Stimulated activated naive B cell treated with anti-CD40 and anti-IgM and Interleukin-4, amounts not matched to agents 10 μg/mL and 1 μg/mL and 100 μg/mL, for 72 hours (primary cell): ENCODE measurements around the gene EFEMP2.
A peak's percentile ranks its signal among the peaks of the same experiment; 100 is the strongest.
"Not testable (repeated sequence)": the region's sequence is repeated elsewhere in the genome, so short reads cannot be mapped to it uniquely, and the experiment has no call there.

Experiments
- ATAC-seq, 2 donors: fragments of 150-1000 bp; cut with Tn5 transposase; replicated peaks; 2 replicates each; pipeline ENCODE4 v1.10.0; 2021; ENCODE audit warnings: moderate library complexity in 1 of 2
- DNase-seq: peaks from one replicate; pipeline ENCODE4 v3.0.0; 2021
- H3K27ac Mint-ChIP-seq: one replicate; pipeline ENCODE4 v1.8.0; 2022; ENCODE audit warnings: mild to moderate bottlenecking, mixed read lengths
- H3K27me3 Mint-ChIP-seq, 2 donors: one replicate each; pipeline ENCODE4 v1.8.0; 2022; ENCODE audit warnings: mixed read lengths in 2 of 2
- H3K36me3 Mint-ChIP-seq, 2 donors: one replicate each; pipeline ENCODE4 v1.8.0; 2022; ENCODE audit warnings: mixed read lengths in 2 of 2, mild to moderate bottlenecking in 1 of 2
- H3K4me1 Mint-ChIP-seq, 2 donors: one replicate each; pipeline ENCODE4 v1.8.0; 2022; ENCODE audit warnings: mixed read lengths in 2 of 2, mild to moderate bottlenecking in 1 of 2
- H3K4me3 Mint-ChIP-seq, 2 donors: one replicate each; pipeline ENCODE4 v1.8.0; 2022; ENCODE audit warnings: mild to moderate bottlenecking in 2 of 2, mixed read lengths in 2 of 2, moderate library complexity in 1 of 2
- H3K9me3 Mint-ChIP-seq, 2 donors: one replicate each; pipeline ENCODE4 v1.8.0; 2022; ENCODE audit warnings: mixed read lengths in 2 of 2, mild to moderate bottlenecking in 1 of 2

EFEMP2 gene

GRCh38 chr11:65895482-65895981 lies 22.9 kb upstream of the EFEMP2 start:
- no peaks in the 10 kb centered on the region for H3K9me3 Mint-ChIP-seq
- no peaks in the 10 kb centered on the region for H3K27me3 Mint-ChIP-seq
- H3K4me3 Mint-ChIP-seq: peak overlapping the region; percentile 44
- peaks cover 33 to 71% of the 10 kb centered on the region in 2 donors for H3K4me1 Mint-ChIP-seq
- H3K36me3 Mint-ChIP-seq: peaks cover 16 to 21% of the 10 kb centered on the region in 2 donors
- DNase-seq (no peak), ATAC-seq (no peak)
- peak overlapping the region; percentile 57 for H3K27ac Mint-ChIP-seq

GRCh38 chr11:65894034-65894591 lies 21.5 kb upstream of the EFEMP2 start:
- DNase-seq (no peak), ATAC-seq (no peak)
- H3K36me3 Mint-ChIP-seq: peaks cover 16 to 21% of the 10 kb centered on the region in 2 donors
- H3K4me3 Mint-ChIP-seq: peak overlapping the region; percentile 95 to 97
- H3K4me1 Mint-ChIP-seq: peaks cover 44 to 84% of the 10 kb centered on the region in 2 donors
- H3K9me3 Mint-ChIP-seq: no peaks in the 10 kb centered on the region
- H3K27me3 Mint-ChIP-seq: no peaks in the 10 kb centered on the region
- peak overlapping the region; percentile 86 for H3K27ac Mint-ChIP-seq

GRCh38 chr11:65892661-65893317 lies 20.2 kb upstream of the EFEMP2 start:
- Mint-ChIP-seq H3K36me3 (peaks cover 19 to 23% of the 10 kb centered on the region in 2 donors), H3K9me3 (no peaks in the 10 kb centered on the region), H3K4me1 (peaks cover 48 to 91% of the 10 kb centered on the region in 2 donors), H3K27ac (peak overlapping the region; percentile 5), H3K4me3 (peak overlapping the region; percentile 95 to 97), H3K27me3 (no peaks in the 10 kb centered on the region)
- DNase-seq: no peak
- ATAC-seq: no peak

- Mint-ChIP-seq H3K4me1 (peaks cover 52 to 91% of the 10 kb centered on the region in 2 donors), H3K27ac (peak overlapping the region; percentile 67), H3K36me3 (peaks cover 19 to 22% of the 10 kb centered on the region in 2 donors), H3K4me3 (peak overlapping the region; percentile 95 to 97)
- H3K9me3 Mint-ChIP-seq, DNase-seq, ATAC-seq, H3K27me3 Mint-ChIP-seq: not testable (repeated sequence)
These were observed 19.5 kb upstream of the EFEMP2 start for GRCh38 chr11:65892137-65892540.

GRCh38 chr11:65891219-65892136 lies 18.9 kb upstream of the EFEMP2 start:
- no peak for ATAC-seq
- Mint-ChIP-seq H3K27me3 (no peaks in the 10 kb centered on the region), H3K36me3 (peaks cover 24 to 27% of the 10 kb centered on the region in 2 donors), H3K9me3 (no peaks in the 10 kb centered on the region), H3K4me3 (peak overlapping the region; percentile 95 to 97), H3K27ac (peak overlapping the region; percentile 75), H3K4me1 (peaks cover 56 to 93% of the 10 kb centered on the region in 2 donors)
- DNase-seq: no peak

GRCh38 chr11:65890324-65891218 lies 18.0 kb upstream of the EFEMP2 start, which contains the start of gene CCDC85B:
Gene CCDC85B, plus strand, starts transcription at chr11:65890673. Its CDS starts 111 bp downstream, at chr11:65890784.
- Mint-ChIP-seq H3K4me3 (peak within 1 kb of the TSS; percentile 95 to 97), H3K27me3 (no peaks in the 10 kb centered on the region), H3K27ac (peak within 1 kb of the TSS; percentile 95), H3K9me3 (no peaks in the 10 kb centered on the region), H3K36me3 (peaks cover 20 to 24% of the 10 kb centered on the region in 2 donors), H3K4me1 (peaks cover 50 to 88% of the 10 kb centered on the region in 2 donors)
- ATAC-seq (peak; percentile 69 to 75), DNase-seq (peak; percentile 98)

- peak within 1 kb of the TSS; percentile 95 to 97 for H3K4me3 Mint-ChIP-seq
- DNase-seq (peak; percentile 91), ATAC-seq (peak; percentile 62 to 66)
- H3K36me3 Mint-ChIP-seq: peaks cover 29 to 40% of the 10 kb centered on the region in 2 donors
- no peaks in the 10 kb centered on the region for H3K27me3 Mint-ChIP-seq
- peak within 1 kb of the TSS; percentile 95 for H3K27ac Mint-ChIP-seq
- H3K9me3 Mint-ChIP-seq: no peaks in the 10 kb centered on the region
- peaks cover 51 to 79% of the 10 kb centered on the region in 2 donors for H3K4me1 Mint-ChIP-seq
These were observed 15.7 kb upstream of the EFEMP2 start, which contains the start of gene FIBP for GRCh38 chr11:65888163-65888814. Gene FIBP, minus strand, starts transcription at chr11:65888471. Its CDS starts 53 bp downstream, at chr11:65888418.

GRCh38 chr11:65887723-65888162 lies 15.1 kb upstream of the EFEMP2 start:
- Mint-ChIP-seq H3K4me1 (peaks cover 46 to 74% of the 10 kb centered on the region in 2 donors), H3K27ac (peak overlapping the region; percentile 95), H3K9me3 (no peaks in the 10 kb centered on the region), H3K36me3 (peaks cover 33 to 42% of the 10 kb centered on the region in 2 donors), H3K27me3 (no peaks in the 10 kb centered on the region), H3K4me3 (peak overlapping the region; percentile 95 to 97)
- ATAC-seq (no peak), DNase-seq (no peak)

- Mint-ChIP-seq H3K4me3 (peak overlapping the region; percentile 95 to 97), H3K9me3 (no peaks in the 10 kb centered on the region), H3K4me1 (peaks cover 40 to 67% of the 10 kb centered on the region in 2 donors), H3K27me3 (no peaks in the 10 kb centered on the region), H3K27ac (peak overlapping the region; percentile 95), H3K36me3 (peaks cover 33 to 42% of the 10 kb centered on the region in 2 donors)
- DNase-seq (no peak), ATAC-seq (no peak)
These were observed 14.5 kb upstream of the EFEMP2 start for GRCh38 chr11:65886826-65887722.

- no peak for ATAC-seq
- H3K9me3 Mint-ChIP-seq: no peaks in the 10 kb centered on the region
- peaks cover 38 to 66% of the 10 kb centered on the region in 2 donors for H3K4me1 Mint-ChIP-seq
- DNase-seq: no peak
- H3K36me3 Mint-ChIP-seq: peaks cover 33 to 46% of the 10 kb centered on the region in 2 donors
- H3K27ac Mint-ChIP-seq: peak overlapping the region; percentile 53
- H3K27me3 Mint-ChIP-seq: no peaks in the 10 kb centered on the region
- H3K4me3 Mint-ChIP-seq: no peak overlapping the region
These were observed 13.4 kb upstream of the EFEMP2 start for GRCh38 chr11:65885808-65886536.

GRCh38 chr11:65885231-65885630 lies 12.6 kb upstream of the EFEMP2 start:
- Mint-ChIP-seq H3K4me1 (peaks cover 40 to 68% of the 10 kb centered on the region in 2 donors), H3K36me3 (peaks cover 33 to 51% of the 10 kb centered on the region in 2 donors), H3K4me3 (no peak overlapping the region), H3K27ac (no peak overlapping the region), H3K9me3 (no peaks in the 10 kb centered on the region), H3K27me3 (no peaks in the 10 kb centered on the region)
- ATAC-seq (no peak), DNase-seq (no peak)
